ENCODE measurements around the gene ECI2.

DNA sequence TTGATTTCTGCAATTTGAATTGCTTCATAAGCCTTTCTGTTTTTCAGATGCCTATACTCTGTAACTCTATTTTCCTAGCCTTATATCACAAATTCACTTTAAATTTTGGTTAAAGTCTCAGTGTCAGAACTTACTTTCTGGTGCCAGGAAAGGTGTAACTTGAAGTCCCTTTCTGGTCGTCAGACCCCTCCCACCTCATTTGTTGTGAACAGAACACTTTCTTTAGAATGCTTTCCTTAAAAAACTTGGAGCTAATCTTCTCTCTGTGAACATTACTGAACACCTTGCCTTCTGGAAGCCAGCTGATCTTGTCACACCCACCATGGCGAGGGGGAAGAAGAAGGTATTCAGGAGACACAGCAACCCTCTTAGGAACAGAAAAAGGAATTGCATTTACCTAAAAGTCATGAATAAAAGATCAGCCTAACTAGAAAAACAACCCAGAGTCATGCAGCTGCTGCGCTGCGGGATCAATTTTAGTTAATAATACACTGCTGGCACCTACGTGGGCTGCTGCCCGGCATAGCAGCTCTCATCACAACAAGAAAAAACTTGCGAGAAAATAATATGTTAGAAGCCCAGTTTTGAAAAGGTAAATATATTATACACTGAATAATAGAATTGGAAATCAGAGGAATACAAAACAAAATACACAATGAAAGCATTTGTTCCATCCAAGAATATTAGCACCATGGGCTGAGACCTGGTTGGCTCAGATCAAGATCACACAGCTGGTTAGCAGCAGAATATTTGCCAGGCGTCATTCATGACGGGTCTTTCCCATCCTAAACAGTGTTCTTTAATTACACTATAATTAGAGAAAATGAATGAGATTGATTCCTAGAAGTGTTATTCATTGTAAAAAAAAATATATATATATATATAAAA is 50.7 kb downstream of the ECI2 start:
- TF ChIP-seq, protein P1, sequence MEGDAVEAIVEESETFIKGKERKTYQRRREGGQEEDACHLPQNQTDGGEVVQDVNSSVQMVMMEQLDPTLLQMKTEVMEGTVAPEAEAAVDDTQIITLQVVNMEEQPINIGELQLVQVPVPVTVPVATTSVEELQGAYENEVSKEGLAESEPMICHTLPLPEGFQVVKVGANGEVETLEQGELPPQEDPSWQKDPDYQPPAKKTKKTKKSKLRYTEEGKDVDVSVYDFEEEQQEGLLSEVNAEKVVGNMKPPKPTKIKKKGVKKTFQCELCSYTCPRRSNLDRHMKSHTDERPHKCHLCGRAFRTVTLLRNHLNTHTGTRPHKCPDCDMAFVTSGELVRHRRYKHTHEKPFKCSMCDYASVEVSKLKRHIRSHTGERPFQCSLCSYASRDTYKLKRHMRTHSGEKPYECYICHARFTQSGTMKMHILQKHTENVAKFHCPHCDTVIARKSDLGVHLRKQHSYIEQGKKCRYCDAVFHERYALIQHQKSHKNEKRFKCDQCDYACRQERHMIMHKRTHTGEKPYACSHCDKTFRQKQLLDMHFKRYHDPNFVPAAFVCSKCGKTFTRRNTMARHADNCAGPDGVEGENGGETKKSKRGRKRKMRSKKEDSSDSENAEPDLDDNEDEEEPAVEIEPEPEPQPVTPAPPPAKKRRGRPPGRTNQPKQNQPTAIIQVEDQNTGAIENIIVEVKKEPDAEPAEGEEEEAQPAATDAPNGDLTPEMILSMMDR (IDR thresholded peaks at IDR 0.05), result no peak
- TF ChIP-seq CHD4 (IDR thresholded peaks at IDR 0.05; ENCODE audit: borderline replicate concordance) (no peak), POLR2A (IDR thresholded peaks at IDR 0.05; ENCODE audit: low read length) (no peak), TP53 (CRISPR knock-in tag; IDR thresholded peaks at IDR 0.05) (no peak), RFX5 (IDR thresholded peaks at IDR 0.05) (no peak), JUNB (IDR thresholded peaks at IDR 0.05) (no peak), USF2 (IDR thresholded peaks at IDR 0.05) (no peak), NPAS2 (CRISPR knock-in tag; IDR thresholded peaks at IDR 0.05; ENCODE audit: borderline replicate concordance) (no peak), EP300 (IDR thresholded peaks at IDR 0.05) (no peak), SMC3 (IDR thresholded peaks at IDR 0.05) (no peak), ZC3H11A (IDR thresholded peaks at IDR 0.05) (no peak), HOXA7 (CRISPR knock-in tag; IDR thresholded peaks at IDR 0.05) (no peak)

Data from A549 (cell line).